GM12891 (cell line): ENCODE results near the gene GALNT18.

Experiments used
- POLR2A ChIP-seq: IDR thresholded peaks from 2 replicates; pipeline ENCODE4 v1.6.1; 2011; ENCODE audit warnings: low read depth, low read length, control low read depth
- POLR2AphosphoS5 ChIP-seq: IDR thresholded peaks from 2 replicates; pipeline ENCODE4 v1.6.1; 2011; ENCODE audit warnings: low read depth, low read length, control low read depth

- TF ChIP-seq POLR2AphosphoS5 (no peak), POLR2A (no peak)
Measured at GRCh38 chr11:11483627-11484026, 138.2 kb downstream of the GALNT18 start.
